ENCODE measurements around the gene COL25A1.
"Not testable (repeated sequence)": the region's sequence is repeated elsewhere in the genome, so short reads cannot be mapped to it uniquely, and the experiment has no call there.

The COL25A1 gene

DNA sequence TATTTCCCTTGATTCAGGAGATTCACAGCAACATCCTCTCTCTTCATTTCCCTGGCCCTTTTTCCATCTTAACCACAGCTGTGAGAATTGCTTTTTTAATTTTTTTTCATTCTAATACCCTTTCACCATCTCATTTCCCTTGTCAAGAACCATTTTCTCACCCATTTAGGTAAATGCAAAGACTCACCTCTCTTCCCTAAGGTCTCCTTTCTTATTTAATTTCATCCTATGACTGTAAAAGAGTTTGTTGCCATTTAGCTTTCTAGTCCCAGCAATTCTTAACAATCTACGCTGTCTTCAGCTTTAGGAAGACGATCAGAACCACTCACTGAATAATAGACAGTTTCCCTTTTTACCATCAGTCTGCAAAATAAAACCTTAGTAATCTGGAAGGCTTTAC is 298.5 kb downstream of the COL25A1 start:
- DNase-seq, result no peak

DNA sequence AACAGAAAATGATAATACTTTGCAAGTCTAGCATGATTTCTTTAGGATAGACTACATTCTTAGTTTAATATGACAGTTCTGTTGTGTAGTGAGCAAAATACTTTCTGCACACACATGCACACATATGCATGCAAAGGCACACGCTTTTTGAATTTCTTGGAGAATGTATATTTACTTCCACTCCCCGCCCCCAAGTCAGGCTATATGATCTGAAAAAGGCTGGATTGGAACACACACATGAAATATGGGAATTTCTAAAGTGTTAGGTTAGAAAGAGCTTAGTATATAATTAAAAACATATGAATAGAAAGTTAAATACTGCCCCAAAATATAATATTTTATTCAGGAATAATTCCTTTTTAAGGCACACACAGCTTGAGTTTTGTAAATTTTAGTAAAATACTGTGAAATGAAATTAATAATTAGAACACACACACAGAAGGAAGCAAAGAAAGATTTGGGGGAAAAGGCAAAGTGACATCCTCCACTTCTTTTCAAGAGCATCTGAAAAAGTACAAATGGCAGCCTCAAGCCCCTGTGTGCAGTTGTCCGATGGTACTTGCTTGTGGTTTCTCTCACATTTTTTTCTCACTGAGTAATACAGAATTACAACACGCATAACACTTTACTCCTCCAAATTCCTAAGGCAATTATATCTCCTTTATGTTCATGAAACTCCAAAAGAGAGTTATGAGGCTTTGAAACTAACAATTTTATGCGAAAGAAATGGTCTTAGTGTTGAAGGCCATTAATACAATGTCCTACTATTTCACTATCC is 310.7 kb downstream of the COL25A1 start:
- no peak for DNase-seq

DNA sequence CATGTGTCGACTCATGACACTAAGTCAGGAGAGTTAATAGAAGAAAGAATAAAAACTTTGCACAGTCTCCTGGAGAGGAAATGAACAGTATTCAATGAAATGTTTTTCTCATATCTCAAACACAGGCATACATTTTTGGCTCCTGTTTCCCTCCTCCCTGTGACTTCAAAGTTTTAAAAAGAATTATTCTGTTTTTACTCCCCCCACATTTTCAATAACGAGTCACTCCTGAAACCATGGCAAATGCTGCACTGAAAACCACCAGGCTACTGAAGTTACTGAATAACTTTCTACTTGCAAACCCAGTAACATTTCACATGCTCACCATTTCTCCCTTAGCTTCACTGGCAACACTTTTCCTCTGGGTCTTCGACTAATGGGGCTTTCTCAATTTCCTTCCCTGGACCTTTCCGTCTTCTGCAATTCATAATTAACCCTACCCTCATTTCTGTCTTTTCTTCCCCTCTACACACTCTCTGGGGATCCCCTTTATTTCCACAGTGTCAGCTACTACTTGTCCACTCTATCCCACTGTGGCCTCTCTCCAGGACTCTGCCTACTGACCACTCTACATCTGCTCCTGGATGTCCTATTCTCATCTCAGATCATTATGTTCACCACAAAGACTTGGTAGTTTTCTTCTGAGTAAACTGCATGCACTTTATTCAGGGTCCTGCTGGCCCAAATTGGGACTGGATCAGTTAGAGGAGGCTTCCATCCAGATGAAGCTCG is 313.8 kb downstream of the COL25A1 start:
- no peak for DNase-seq

DNA sequence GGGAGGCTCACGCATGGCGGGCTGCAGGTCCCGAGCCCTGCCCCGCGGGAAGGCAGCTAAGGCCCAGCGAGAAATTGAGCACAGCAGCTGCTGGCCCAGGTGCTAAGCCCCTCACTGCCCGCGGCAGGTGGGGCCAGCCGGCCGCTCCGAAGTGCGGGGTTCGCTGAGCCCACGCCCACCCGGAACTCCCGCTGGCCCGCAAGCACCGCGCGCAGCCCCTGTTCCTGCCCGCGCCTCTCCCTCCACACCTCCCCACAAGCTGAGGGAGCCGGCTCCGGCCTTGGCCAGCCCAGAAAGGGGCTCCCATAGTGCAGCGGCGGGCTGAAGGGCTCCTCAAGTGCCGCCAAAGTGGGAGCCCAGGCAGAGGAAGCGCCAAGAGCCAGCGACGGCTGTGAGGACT is 318.0 kb downstream of the COL25A1 start:
- DNase-seq, result not testable (repeated sequence)

DNA sequence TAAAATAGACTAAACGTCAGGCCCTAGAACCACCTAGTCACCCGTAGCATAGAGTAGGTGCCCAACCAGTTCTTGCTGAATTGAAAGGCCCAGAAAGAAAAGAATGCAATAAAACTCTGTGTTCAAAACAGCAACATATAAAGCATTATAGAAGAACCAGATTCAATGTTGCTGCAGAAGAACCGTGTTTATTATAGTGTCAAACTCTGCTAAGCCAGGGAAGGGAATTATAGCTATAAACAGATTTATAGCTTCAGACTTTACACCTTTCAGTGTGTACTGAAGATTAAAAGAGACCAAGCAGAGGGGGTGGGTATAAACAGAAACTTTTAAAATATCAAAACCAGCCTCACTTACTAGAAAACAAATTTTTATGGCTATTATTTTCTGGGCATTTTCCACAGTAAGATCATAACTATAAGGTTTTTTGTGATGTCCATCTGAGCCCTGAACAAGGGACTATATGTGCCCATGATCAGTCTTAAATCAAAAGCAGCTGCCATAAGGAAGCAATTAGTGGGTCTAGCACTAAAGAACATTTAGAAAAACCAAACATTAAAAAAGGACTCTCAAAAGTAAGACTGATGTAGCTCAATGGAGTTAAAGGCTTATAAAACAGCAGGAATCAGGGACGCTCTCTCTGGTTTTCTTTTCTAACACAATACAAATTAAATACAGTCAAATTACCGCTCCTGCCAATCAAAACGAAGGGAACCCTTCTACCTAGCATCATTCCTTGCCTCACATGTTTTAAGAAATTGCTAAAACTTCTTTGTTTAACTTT is 319.9 kb downstream of the COL25A1 start:
- no peak for DNase-seq

DNA sequence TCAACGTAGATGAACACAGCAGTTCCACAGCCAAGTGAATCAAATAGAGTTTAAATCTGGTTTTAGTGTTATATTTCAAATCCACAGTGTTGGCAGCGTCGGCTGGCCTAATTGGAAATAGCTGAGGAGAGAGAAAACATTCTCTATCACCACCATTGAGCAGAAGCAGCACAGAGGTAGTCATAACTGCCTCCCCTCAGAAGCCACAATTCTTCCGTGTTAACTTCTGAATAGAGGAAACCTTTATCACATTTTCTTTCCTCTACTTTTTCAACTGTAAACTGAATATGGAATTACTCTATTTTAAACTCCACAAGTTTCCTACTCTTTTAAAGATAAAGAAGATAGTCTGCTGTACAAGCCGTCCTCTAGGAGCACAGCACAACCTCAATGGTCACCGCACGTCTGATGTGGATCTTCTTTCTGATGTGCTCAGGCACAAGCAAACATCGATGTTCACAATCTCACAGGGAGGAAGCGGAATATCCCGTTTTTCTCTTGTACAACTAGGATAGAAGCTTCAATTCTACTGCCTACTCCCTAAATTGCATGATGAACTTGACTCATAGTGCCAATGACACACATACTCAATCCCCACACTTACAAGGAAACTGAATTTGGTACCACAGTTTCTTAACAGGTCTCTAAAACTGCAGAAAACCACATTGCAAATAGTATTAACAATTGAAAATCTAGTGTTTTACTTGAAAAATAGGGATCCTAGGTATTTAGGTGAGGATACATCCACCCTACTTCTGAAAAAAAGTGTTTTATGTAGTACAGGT is 321.8 kb downstream of the COL25A1 start:
- DNase-seq, result no peak

DNA sequence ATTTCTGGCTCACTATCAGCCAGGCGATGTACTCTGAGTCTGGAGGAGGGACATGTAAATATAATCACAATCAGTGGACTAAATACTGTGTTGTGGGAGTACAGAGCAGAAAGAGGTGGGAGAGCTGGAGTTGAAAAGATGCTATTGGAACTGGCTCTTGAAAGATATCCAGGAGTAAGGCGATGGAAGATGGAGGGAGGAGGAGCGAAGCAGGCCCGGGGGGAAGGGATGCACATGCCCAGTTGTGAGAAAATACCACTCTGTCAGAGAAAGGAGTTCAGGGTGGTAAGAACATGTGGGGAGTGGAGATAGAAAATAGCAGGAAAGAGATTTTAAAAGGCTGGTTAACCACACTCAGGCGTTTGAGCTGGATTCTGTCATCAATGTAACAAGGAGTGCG is 322.7 kb downstream of the COL25A1 start:
- DNase-seq, result peak; percentile 36

GRCh38 chr4:108978066-108978465 is 324.4 kb downstream of the COL25A1 start:
- no peak for DNase-seq

GRCh38 chr4:108972613-108973283 is 329.7 kb downstream of the COL25A1 start:
- DNase-seq, result no peak

DNA sequence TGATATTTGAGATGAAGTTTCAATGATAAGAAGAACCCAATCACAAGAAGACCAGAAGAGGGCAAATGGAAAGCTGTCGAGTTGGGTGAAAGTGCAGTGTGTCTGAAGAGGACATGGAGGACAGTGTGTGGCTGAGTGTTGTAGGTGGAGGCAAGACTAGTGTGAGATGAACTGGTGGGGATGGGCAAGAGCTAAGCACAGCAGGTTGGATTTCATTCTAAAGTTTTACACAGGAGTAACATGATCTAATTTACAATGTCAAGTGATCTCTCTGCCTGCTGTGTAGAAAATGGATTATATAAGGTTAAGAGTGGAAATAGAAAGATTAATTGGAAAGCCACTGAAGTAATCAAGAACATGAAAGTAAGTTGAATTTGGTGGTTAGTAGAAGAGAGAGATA is 331.0 kb downstream of the COL25A1 start:
- DNase-seq, result no peak

- DNase-seq, result no peak
Observed at GRCh38 chr4:108965472-108966076, 336.9 kb downstream of the COL25A1 start.

GRCh38 chr4:108965016-108965415 is 337.4 kb downstream of the COL25A1 start:
- no peak for DNase-seq

- DNase-seq, result no peak
Observed at GRCh38 chr4:108963910-108964309, 338.5 kb downstream of the COL25A1 start.

GRCh38 chr4:108959491-108959890 is 343.0 kb downstream of the COL25A1 start:
- DNase-seq, result no peak

GRCh38 chr4:108954880-108955279 is 347.6 kb downstream of the COL25A1 start:
- DNase-seq, result no peak

DNA sequence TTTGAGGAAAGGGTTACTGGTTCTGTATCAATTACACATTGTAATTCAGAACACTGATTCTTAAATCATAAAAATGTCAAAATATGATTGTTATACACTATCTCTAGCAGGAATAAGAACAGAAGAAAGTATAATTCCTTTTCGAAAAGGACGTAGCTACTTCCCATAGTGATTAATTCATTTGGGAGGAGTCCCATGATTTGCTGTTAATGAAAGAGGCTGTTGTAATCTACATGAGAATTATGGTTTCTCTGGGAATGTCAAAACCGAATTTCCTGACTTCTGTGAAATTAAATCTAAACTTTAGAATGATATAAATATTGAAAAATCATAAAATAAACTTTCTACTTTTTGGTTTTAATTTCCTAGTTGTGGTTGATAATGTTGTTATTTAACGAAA is 348.5 kb downstream of the COL25A1 start:
- no peak for DNase-seq

DNA sequence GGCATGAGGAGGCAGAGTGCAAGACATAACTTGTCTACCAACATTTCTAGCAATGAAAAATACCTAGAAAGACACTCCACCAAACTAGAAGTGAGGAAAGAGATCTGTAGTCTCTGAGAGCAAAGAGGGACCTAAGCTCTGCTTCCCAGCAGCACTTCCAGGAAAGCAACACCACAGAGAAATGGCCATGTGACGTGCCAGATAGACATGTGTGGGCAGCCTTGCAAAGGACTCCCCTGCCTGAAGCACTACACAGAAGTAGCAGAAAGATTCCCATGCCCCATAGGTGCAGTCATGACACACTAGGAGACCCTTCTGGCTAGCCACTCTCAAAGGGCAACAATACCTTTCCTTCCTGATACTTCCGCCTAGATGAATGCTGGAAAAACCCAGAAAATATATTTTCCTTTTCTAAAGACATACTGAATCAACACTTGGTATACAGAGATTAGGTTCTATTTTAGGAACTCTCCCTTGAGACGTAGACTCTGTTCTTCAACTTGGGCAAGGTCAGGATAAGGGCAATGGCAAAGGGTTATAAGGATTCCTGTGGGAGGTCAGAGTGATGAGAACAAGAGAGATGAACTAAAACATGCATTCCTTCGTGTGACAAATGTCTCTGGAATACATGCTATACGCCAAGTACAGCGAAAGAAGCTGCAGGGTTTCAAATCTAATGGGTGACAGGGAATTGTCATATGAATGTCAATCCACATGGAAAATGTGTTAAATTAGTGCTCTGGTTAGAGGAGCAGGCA is 352.1 kb downstream of the COL25A1 start:
- no peak for DNase-seq

DNA sequence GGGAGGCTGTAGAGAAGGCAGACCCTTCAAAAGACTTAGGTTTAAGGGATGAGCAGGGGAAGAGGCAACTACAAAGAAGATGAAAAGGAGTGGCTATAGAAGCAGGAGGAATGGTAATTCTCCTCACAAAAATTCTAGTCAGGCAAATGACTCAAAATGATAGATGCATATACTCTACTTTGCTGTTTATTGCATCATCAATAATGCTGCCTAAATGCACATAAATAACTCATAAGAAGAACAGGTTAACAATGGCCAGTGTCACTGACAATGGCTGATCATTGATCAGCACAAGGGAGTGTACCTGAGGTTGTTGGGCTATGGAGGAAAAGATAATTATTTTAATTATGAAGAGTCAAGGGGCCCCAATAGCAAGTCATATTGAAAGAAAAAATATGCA is 354.9 kb downstream of the COL25A1 start:
- no peak for DNase-seq

GRCh38 chr4:108946237-108946636 is 356.2 kb downstream of the COL25A1 start:
- DNase-seq, result no peak

DNA sequence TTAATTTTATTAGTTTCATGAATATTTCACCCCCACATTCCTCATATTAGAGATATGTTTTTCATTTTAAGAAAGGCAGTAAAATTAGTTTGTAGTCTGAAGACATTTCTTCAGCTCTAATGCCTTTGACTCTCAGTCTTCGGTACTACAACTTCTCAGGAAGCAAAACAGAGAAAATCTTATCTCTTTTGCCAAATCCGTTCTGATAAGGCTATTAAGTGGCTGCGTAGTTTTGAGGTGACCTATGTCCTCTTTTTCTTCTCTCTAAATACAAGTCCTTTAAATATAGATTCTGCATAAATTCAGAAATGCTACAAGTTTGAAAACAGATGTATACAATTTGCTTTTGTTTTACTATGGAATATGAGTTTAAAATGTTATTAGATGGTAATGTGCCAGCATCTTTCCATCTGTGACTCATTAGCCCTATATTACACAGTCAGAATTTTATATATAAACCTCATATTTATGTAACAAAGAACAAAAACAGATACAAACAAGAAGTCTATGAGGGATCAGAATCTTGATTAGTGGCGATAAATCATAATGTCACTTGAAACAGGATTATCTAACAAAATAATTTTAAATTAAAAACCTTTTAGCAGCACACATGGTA is 358.4 kb downstream of the COL25A1 start:
- no peak for DNase-seq

GRCh38 chr4:108943371-108943770 is 359.1 kb downstream of the COL25A1 start:
- DNase-seq, result no peak

Data from left hindlimb (tissue), 1 donor.